ENCODE measurements around the gene LGALS3BP.

DNA sequence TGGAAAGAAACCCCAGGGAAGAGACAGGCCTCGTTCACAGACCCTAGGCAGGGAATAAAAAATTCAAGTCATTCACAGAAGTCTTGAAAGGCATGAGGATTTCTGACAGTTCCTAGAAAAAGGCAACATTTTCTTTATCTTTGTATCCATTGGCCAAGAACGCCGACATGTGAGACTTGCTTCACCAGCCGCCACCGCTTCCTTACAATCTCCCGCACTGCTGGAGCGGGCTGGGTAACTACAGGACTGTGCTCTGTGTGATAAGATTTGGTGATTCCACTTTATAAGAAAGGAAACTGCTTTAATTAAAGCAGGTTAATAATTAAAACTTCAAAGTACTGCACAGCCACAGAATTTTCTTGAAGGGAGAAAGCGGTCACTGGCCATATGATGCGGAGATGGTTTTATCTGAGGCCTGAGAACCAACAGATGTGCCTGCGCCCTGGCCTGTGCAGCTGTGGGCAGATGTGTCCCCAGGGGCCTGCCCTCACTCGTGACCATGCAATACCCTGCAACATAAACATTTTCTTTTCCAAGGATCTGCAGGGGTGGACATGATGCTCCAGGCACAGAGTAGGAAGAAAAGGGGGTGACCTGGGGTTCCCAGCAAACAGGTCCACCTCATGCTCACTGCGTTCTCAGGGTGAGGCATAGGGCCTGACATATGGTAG lies 13.0 kb upstream of the LGALS3BP start:
- no peak for TF ChIP-seq TAF1 (conservative IDR thresholded peaks at IDR 0.05)
- TF ChIP-seq, protein P1, sequence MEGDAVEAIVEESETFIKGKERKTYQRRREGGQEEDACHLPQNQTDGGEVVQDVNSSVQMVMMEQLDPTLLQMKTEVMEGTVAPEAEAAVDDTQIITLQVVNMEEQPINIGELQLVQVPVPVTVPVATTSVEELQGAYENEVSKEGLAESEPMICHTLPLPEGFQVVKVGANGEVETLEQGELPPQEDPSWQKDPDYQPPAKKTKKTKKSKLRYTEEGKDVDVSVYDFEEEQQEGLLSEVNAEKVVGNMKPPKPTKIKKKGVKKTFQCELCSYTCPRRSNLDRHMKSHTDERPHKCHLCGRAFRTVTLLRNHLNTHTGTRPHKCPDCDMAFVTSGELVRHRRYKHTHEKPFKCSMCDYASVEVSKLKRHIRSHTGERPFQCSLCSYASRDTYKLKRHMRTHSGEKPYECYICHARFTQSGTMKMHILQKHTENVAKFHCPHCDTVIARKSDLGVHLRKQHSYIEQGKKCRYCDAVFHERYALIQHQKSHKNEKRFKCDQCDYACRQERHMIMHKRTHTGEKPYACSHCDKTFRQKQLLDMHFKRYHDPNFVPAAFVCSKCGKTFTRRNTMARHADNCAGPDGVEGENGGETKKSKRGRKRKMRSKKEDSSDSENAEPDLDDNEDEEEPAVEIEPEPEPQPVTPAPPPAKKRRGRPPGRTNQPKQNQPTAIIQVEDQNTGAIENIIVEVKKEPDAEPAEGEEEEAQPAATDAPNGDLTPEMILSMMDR (IDR thresholded peaks at IDR 0.05; ENCODE audit: low read depth, low read length, missing input control): no peak
- no peak for TF ChIP-seq EGR1 (IDR thresholded peaks at IDR 0.05; ENCODE audit: low read depth in 2 of 2)
- TF ChIP-seq, protein P2, sequence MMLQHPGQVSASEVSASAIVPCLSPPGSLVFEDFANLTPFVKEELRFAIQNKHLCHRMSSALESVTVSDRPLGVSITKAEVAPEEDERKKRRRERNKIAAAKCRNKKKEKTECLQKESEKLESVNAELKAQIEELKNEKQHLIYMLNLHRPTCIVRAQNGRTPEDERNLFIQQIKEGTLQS (IDR thresholded peaks at IDR 0.05): no peak
- TF ChIP-seq, protein P3, sequence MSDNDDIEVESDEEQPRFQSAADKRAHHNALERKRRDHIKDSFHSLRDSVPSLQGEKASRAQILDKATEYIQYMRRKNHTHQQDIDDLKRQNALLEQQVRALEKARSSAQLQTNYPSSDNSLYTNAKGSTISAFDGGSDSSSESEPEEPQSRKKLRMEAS (IDR thresholded peaks at IDR 0.05): no peak
- no peak for TF ChIP-seq GABPA (IDR thresholded peaks at IDR 0.05 in 1 of 2, conservative IDR thresholded peaks at IDR 0.05 in 1 of 2)
- no peak for TF ChIP-seq RAD21 (IDR thresholded peaks at IDR 0.05)
- no peak for TF ChIP-seq JUND (IDR thresholded peaks at IDR 0.05)
